Measurements from ENCODE around the gene FXYD6. TPM values are rescaled to one million over a fixed set of nuclear protein-coding genes. Genes with fewer than 3 reads are reported as not detected.

Gene FXYD6
- total RNA-seq, 4 donors from 2014 or later, result 2.9 to 17.7 (median 5.4) TPM

DNA sequence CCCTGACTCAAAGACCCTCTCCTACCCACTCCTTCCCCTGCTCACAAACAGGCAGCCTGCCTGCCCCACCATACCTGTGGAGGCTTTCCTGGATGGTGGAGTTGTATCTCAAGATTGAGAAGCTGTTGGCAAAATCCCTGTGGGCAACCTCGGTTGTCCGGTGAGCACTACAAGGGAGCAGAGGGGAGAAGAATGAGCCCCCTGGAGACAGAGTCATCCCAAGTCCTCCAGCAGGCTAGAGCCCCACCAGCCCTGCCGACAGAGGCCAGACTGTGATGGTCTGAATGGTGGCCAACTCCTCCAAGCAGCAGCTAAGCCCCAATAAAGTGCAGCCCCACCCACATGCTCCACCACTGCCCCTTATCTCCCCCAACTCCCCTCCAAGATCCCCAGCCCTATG lies 35.2 kb upstream of the FXYD6 start:
- no peak overlapping the region for H3K27ac ChIP-seq
- H3K27me3 ChIP-seq, result peaks cover 0 to 3% (median 0%) of the 10 kb centered on the region in 3 donors
- no peak for DNase-seq
- no peaks in the 10 kb centered on the region for H3K36me3 ChIP-seq
- in situ Hi-C loops (cut with MboI; ENCODE audit: low sequenced_read_pairs in 4 of 4) (no loop called here), intact Hi-C loops (cut with DNase I; ENCODE audit: low total_unique reads) (no loop called here)
- no peak overlapping the region for H3K4me3 ChIP-seq
- no peaks in the 10 kb centered on the region for H3K9me3 ChIP-seq
- ATAC-seq, result no peak
- TF ChIP-seq, protein P1, sequence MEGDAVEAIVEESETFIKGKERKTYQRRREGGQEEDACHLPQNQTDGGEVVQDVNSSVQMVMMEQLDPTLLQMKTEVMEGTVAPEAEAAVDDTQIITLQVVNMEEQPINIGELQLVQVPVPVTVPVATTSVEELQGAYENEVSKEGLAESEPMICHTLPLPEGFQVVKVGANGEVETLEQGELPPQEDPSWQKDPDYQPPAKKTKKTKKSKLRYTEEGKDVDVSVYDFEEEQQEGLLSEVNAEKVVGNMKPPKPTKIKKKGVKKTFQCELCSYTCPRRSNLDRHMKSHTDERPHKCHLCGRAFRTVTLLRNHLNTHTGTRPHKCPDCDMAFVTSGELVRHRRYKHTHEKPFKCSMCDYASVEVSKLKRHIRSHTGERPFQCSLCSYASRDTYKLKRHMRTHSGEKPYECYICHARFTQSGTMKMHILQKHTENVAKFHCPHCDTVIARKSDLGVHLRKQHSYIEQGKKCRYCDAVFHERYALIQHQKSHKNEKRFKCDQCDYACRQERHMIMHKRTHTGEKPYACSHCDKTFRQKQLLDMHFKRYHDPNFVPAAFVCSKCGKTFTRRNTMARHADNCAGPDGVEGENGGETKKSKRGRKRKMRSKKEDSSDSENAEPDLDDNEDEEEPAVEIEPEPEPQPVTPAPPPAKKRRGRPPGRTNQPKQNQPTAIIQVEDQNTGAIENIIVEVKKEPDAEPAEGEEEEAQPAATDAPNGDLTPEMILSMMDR (IDR thresholded peaks at IDR 0.05 in 4 of 5, conservative IDR thresholded peaks at IDR 0.05 in 1 of 5), result no peak
- TF ChIP-seq POLR2A (IDR thresholded peaks at IDR 0.05), result no peak
- H3K4me1 ChIP-seq, result no peaks in the 10 kb centered on the region

DNA sequence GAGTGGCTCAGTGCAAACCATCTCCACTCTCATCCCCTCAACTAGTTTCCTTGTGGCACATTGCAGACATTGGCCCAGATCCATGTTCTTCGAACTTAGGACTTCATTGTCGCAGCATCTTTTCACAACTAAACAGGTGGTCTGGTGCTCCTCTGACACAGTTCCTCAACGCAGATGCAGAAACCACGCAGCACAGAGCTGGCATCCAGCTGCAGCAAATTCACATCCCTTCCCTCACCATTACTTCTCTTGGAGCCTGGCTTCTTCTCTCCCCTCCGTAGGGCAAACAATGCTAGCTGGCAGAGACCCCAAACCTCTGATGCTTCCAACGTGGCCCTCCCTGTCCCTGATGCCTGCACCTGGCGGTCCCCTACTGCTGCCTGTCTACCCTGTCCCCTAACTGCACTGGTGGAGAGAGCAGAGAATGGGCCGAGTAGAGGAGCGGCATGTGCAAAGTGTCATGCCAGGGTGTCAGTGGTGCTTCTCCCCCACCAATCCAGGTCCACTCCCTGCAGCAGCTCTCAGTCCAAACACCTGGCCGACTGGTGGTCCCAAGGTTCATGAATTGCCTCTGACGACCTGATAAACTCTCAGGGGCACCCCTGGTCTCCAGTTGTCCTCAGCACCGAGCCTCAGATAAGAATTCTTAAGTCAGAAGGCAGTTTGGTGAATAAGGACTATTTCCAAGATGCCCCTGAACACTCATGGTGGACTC lies 34.6 kb upstream of the FXYD6 start:
- no peak for DNase-seq
- Histone ChIP-seq H3K27ac (no peak overlapping the region), H3K4me3 (no peak overlapping the region), H3K4me1 (no peaks in the 10 kb centered on the region), H3K27me3 (peaks cover 0 to 3% (median 0%) of the 10 kb centered on the region in 3 donors), H3K36me3 (no peaks in the 10 kb centered on the region), H3K9me3 (no peaks in the 10 kb centered on the region)
- intact Hi-C loops (cut with DNase I; ENCODE audit: low total_unique reads), result no loop called here
- TF ChIP-seq, protein P1 (IDR thresholded peaks at IDR 0.05 in 4 of 5, conservative IDR thresholded peaks at IDR 0.05 in 1 of 5), result no peak
- no peak for TF ChIP-seq POLR2A (IDR thresholded peaks at IDR 0.05)
- in situ Hi-C loops (cut with MboI; ENCODE audit: low sequenced_read_pairs in 4 of 4), result no loop called here
- ATAC-seq, result no peak

DNA sequence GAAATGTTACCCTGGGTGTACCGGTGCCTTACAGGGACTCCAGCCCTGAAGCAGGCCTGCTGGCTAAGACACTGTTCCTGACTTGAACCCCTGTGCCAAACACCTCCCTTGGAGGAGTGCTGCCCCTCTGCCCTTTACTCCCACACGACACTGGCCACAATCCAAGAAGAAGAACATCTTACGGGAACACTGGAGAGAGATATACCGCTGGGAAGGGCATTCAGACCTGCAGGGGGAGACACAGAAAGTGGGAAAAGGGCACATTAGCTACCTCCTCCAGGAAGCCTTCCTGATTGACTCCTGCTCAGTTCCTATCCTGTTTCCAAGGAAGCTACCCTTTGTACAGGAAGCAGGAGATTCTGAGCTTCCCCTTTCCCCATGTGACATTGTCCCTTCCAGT lies 34.1 kb upstream of the FXYD6 start:
- Histone ChIP-seq H3K36me3 (no peaks in the 10 kb centered on the region), H3K27ac (no peak overlapping the region), H3K4me3 (no peak overlapping the region), H3K9me3 (no peaks in the 10 kb centered on the region), H3K4me1 (no peaks in the 10 kb centered on the region), H3K27me3 (peaks cover 0 to 3% (median 0%) of the 10 kb centered on the region in 3 donors)
- no peak for TF ChIP-seq POLR2A (IDR thresholded peaks at IDR 0.05)
- TF ChIP-seq, protein P1 (IDR thresholded peaks at IDR 0.05 in 4 of 5, conservative IDR thresholded peaks at IDR 0.05 in 1 of 5), result no peak
- DNase-seq, result no peak
- intact Hi-C loops (cut with DNase I; ENCODE audit: low total_unique reads), result no loop called here
- no peak for ATAC-seq
- in situ Hi-C loops (cut with MboI; ENCODE audit: low sequenced_read_pairs in 4 of 4), result no loop called here

DNA sequence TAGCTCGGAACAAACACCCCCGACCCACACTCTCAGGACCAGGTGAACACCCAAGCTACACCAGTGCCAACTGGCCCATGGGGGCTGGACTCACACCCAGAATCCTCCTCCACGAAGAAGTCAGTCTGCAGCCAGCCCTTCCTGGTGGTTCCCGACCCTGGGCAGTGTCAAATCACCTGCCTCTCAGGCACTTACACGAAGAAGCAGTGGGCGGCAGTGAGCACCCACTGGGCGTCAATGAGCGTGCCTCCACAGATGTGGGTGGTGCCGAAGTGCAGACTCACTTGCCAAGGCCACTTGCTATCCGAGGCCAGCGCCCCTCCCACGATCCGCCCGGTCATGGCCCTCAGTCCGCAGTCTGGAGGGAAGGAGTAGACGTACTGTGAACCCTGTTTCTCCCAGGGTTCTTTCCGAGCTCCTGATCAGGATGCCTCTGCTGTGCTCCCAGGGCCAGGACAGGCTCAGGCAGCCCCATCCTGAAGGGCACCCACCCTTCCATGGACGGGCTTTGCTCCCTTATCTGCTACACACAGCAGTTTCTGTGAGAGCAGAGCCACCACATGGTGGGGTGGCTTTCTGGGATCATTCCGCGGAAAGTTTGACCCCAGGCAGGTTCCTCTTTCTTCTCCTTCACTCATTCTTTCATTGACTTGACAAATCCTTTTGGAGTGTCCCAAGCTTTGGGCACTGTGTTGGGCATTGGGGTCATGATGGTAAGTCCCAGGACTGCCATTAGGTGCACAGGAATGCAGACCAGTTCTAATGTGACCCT lies 33.3 kb upstream of the FXYD6 start:
- Histone ChIP-seq H3K36me3 (no peaks in the 10 kb centered on the region), H3K4me1 (no peaks in the 10 kb centered on the region), H3K27me3 (peaks cover 0 to 3% (median 0%) of the 10 kb centered on the region in 3 donors), H3K27ac (no peak overlapping the region), H3K9me3 (no peaks in the 10 kb centered on the region), H3K4me3 (no peak overlapping the region)
- TF ChIP-seq, protein P1 (IDR thresholded peaks at IDR 0.05 in 4 of 5, conservative IDR thresholded peaks at IDR 0.05 in 1 of 5), result no peak
- in situ Hi-C loops (cut with MboI; ENCODE audit: low sequenced_read_pairs in 4 of 4), result no loop called here
- DNase-seq (no peak), ATAC-seq (no peak)
- intact Hi-C loops (cut with DNase I; ENCODE audit: low total_unique reads), result loop anchor here (5.0 kb wide), 1 partner anchor 67 kb away; no protein-coding TSS in a partner anchor

Data from gastrocnemius medialis (tissue), 4 donors.